GM18498 (cell line): ENCODE data around the gene SH3RF3.
"Not testable (repeated sequence)": the region's sequence is repeated elsewhere in the genome, so short reads cannot be mapped to it uniquely, and the experiment has no call there.

Experiments
- ATAC-seq: cut with Tn5 transposase; IDR thresholded peaks from one replicate; pipeline ENCODE4 v1.9.1; 2021; ENCODE audit warnings: mild to moderate bottlenecking, moderate library complexity; ENCODE audit not compliant: unreplicated experiment

The SH3RF3 gene

GRCh38 chr2:109530712-109531111 is 401.7 kb downstream of the SH3RF3 start:
- no peak for ATAC-seq

GRCh38 chr2:109531221-109531620 is 402.2 kb downstream of the SH3RF3 start:
- ATAC-seq = no peak

- no peak for ATAC-seq
Observed at GRCh38 chr2:109531896-109532727, 403.1 kb downstream of the SH3RF3 start.

GRCh38 chr2:109532728-109533076 is 403.7 kb downstream of the SH3RF3 start:
- no peak for ATAC-seq

- ATAC-seq = no peak
Observed at GRCh38 chr2:109533823-109534222, 404.8 kb downstream of the SH3RF3 start.

DNA sequence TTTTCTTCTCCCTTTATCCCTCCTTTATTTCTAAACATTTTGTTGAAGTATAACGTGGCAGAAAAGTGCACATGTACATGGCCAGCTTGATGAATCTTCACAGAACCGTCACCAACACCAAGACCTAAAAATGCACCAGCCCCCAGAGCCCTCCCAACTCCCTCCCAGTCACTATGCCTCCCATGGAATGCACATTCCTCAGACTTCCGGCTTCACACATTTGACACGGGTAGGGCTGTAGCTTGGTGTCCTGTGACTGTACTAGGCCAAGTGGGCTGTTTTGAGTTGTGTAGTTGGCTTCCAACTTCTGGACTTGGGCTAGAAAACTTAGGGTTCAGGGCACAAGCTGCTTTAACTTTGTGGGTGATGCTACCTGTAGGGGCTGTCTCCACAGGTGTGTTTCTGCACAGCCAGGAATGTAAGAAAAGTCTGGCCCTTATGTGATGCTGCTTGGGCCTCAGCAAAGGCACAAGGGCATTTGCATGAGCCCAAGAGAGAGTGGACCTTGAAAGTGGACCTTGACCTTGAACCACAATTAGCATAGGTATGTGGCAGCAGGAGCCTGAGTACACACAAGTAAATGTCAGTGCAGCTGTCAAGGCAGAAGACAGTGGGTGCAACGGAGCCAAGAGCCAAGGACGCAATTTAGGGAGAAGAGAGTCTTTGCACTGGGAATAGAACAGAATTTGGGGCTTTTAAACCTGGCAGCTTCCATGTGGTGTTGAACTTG is 406.4 kb downstream of the SH3RF3 start:
- no peak for ATAC-seq

DNA sequence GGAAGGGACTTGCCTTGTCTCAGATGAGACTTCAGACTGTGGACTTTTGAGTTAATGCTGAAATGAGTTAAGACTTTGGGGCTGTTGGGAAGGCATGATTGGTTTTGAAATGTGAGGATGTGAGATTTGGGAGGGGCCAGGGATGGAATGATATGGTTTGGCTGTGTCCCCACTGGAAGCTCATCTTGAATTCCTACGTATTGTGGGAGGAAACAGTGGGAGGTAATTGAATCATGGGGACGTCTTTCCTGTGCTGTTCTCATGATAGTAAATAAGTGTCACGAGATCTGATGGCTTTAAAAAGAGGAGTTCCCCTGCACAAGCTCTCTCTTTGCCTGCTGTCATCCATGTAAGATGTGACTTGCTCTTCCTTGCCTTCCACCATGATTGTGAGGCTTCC is 407.6 kb downstream of the SH3RF3 start:
- not testable (repeated sequence) for ATAC-seq

DNA sequence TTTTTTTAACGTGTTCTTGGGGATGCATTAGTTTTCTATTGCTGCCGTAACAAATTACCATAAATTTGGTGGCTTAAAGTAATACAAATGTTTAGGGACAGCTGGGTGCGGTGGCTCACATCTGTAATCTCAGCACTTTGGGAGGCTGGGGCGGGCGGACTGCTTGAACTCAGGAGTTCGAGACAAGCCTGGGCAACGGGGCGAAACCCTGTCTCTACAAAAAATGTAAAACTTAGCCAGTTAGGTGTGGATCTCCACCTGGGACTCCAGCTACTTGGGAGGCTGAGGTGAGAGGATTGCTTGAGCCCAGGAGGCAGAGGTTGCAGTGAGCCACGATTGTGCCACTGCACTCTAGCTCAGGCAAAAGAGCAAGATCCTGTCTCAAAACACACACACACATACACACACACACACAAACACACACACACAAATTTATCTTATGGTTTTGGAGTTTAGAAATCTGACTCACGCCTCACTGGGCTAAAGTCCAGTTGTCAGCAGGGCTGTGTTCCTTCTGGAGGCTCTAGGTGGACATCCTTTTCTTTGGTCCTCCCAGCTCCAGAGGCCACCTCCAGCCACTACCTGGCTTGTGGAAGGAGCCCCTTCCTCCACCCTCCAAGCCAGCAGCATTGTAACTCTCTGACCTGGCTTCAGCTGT is 408.7 kb downstream of the SH3RF3 start:
- no peak for ATAC-seq

DNA sequence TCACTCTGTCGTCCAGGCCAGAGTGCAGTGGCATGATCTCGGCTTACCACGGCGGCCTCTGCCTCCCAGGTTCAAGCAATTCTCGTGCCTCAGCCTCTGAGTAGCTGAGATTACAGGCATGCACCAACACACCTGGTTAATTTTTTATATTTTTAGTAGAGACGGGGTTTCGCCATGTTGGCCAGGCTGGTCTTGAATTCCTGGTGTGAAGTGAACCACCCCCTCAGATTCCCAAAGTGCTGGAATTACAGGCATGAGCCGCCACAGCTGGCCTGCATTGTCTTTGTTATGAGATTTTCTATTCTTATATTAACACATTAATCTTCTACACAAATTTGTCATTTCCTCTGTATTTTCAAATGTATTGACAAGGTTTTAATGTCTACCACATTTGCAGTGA is 409.5 kb downstream of the SH3RF3 start:
- ATAC-seq = no peak

DNA sequence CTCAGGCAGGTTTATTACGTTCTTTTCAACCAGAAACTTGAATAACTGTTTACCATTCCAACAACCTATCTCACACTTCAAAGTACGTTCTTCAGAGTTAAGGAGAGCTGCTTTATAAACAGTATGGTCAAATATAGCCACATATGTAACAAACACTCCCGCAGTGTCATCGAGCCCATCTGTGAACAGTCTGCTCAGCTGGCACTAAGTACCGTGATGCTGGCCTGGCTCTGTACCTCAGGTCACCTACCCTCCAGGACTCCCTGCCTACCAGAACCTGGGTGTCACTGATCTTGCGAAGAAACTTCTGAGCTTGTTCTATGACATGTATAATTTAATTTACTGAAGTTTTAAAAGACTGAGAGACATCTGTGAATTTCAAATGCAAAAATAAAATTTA is 413.4 kb downstream of the SH3RF3 start:
- no peak for ATAC-seq

DNA sequence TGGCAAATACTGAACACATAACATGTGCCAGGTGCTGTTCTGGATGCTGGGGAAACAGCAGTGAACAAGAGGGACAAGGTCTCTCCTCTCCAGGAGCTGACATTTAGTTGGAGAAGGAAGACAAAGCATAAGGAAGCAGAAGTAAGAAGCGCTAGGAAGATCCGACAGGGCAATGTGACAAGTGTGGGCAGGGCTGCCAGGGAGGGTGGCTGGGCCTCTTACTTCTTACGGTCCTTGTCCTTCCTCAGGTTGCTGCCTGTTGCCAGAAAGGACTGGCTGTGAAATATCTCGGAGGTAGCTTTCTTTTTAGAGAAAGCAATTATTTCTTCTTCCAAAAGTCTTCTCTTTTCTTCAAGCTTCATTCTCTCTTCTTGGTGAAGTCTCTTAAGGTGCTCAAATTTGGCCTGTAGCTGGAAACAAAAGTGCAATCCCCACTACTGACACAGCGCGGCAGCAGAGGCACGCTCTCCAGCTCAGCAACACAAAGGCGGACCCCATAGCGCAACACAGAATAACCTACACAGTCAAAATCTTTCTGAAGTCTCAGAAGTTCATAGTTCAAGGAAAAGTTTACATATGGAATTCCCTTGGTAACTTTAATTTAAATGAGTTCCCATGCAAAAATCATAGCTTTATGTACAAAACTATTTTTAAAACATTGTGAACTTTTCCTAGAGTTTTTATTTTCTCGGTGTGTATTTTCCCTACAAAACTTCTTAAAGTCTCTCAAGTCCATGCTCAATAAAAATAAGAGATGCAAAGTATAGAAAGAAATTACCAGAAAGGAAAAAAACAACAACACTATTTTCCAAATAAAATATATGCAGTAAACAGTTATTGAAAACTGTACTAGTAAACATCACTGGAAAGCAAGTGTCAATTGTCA is 417.1 kb downstream of the SH3RF3 start:
- ATAC-seq = peak; percentile 80

- no peak for ATAC-seq
Observed at GRCh38 chr2:109547280-109547679, 418.3 kb downstream of the SH3RF3 start.

GRCh38 chr2:109549016-109549590 is 420.1 kb downstream of the SH3RF3 start:
- no peak for ATAC-seq
